ENCODE measurements around the gene SLC50A1.
"Not testable (repeated sequence)": the region's sequence is repeated elsewhere in the genome, so short reads cannot be mapped to it uniquely, and the experiment has no call there.

The SLC50A1 gene

GRCh38 chr1:155134880-155135414, 705 bp upstream of the SLC50A1 start:
- peak; percentile 74 for DNase-seq (ENCODE audit: low read depth)

- no peak for DNase-seq (ENCODE audit: low read depth)
Measured at GRCh38 chr1:155136748-155137147, 1.1 kb downstream of the SLC50A1 start.

- no peak for DNase-seq (ENCODE audit: low read depth)
Measured at GRCh38 chr1:155137154-155137949, 1.7 kb downstream of the SLC50A1 start.

GRCh38 chr1:155139895-155140629, 4.4 kb downstream of the SLC50A1 start, which contains the start of gene DPM3:
DPM3 (minus strand) TSS chr1:155140531; CDS start chr1:155140240, 291 bp downstream.
- peak; percentile 83 for DNase-seq (ENCODE audit: low read depth)

GRCh38 chr1:155140630-155140953, 4.9 kb downstream of the SLC50A1 start:
- DNase-seq (ENCODE audit: low read depth) = no peak

GRCh38 chr1:155141749-155142148, 6.1 kb downstream of the SLC50A1 start:
- DNase-seq (ENCODE audit: low read depth) = no peak

GRCh38 chr1:155145491-155145890, 9.8 kb downstream of the SLC50A1 start:
- DNase-seq (ENCODE audit: low read depth) = no peak

GRCh38 chr1:155155996-155156643, 20.5 kb downstream of the SLC50A1 start:
- not testable (repeated sequence) for DNase-seq (ENCODE audit: low read depth)

GRCh38 chr1:155158991-155159390, 23.3 kb downstream of the SLC50A1 start:
- DNase-seq (ENCODE audit: low read depth) = no peak

GRCh38 chr1:155160128-155160527, 24.5 kb downstream of the SLC50A1 start:
- DNase-seq (ENCODE audit: low read depth) = no peak

GRCh38 chr1:155162631-155163030, 27.0 kb downstream of the SLC50A1 start:
- not testable (repeated sequence) for DNase-seq (ENCODE audit: low read depth)

- DNase-seq (ENCODE audit: low read depth) = not testable (repeated sequence)
Measured at GRCh38 chr1:155163785-155164184, 28.1 kb downstream of the SLC50A1 start.

- not testable (repeated sequence) for DNase-seq (ENCODE audit: low read depth)
Measured at GRCh38 chr1:155164625-155165024, 29.0 kb downstream of the SLC50A1 start.

- DNase-seq (ENCODE audit: low read depth) = no peak
Measured at GRCh38 chr1:155166051-155166470, 30.4 kb downstream of the SLC50A1 start.

GRCh38 chr1:155166471-155167165, 31.0 kb downstream of the SLC50A1 start:
- no peak for DNase-seq (ENCODE audit: low read depth)

- DNase-seq (ENCODE audit: low read depth) = peak; percentile 79
Measured at GRCh38 chr1:155167166-155168104, 31.8 kb downstream of the SLC50A1 start.

GRCh38 chr1:155168105-155168445, 32.4 kb downstream of the SLC50A1 start:
- DNase-seq (ENCODE audit: low read depth) = not testable (repeated sequence)

- DNase-seq (ENCODE audit: low read depth) = no peak
Measured at GRCh38 chr1:155168456-155169210, 33.0 kb downstream of the SLC50A1 start.

GRCh38 chr1:155169541-155169940, 33.9 kb downstream of the SLC50A1 start:
- no peak for DNase-seq (ENCODE audit: low read depth)
